GM12878 (cell line): ENCODE results near the gene SLAMF1. TPM values are rescaled to one million over a fixed set of nuclear protein-coding genes. Genes with fewer than 3 reads are reported as not detected.

ENCODE experiments used
- ATAC-seq: fragments of 200-7000 bp; cut with Tn5 transposase; 3 replicates; pipeline ENCODE4 v1.9.1; 2020; ENCODE audit warnings: mild to moderate bottlenecking, moderate library complexity
- BruUV-seq: library from RNA; stranded (reverse); fragments of 400-500 nt; replicated peaks from 2 replicates; lab custom pipeline; 2021; lab: Mats Ljungman, UMichigan
- CTCF ChIA-PET: fragments of 300-600 bp; sonication (Branson Sonifier 250); formaldehyde crosslinking; extraction: SDS; loops from one replicate; lab custom pipeline; 2021; ENCODE audit warnings: inconsistent platforms; lab: Yijun Ruan, JAX
- POLR2A ChIA-PET: fragments of 350-600 bp; formaldehyde crosslinking; extraction: SDS; loops from one replicate; lab custom pipeline; 2021; ENCODE audit warnings: inconsistent platforms; lab: Charles Lee
- RAD21 ChIA-PET: fragments of 300-600 bp; sonication (Branson Sonifier 250); formaldehyde crosslinking; loops from one replicate; lab custom pipeline; 2023; ENCODE audit warnings: antibody characterized with exemption; ENCODE audit not compliant: unreplicated experiment; lab: Charles Lee
- SMC1A ChIA-PET: fragments of 300-600 bp; sonication (Branson Sonifier 250); formaldehyde crosslinking; loops from one replicate; lab custom pipeline; 2023; ENCODE audit not compliant: unreplicated experiment, uncharacterized antibody; lab: Charles Lee
- DNase-seq: peaks from one replicate; pipeline ENCODE4 v3.0.0-alpha.2; 2011; ENCODE audit warnings: low read depth, low spot score
- FAIRE-seq: peaks from 3 replicates; lab custom pipeline; 2011; peaks lifted over from hg19 to GRCh38; lab: Jason Lieb, UNC
- H2AFZ ChIP-seq: 2 replicates; pipeline ENCODE4 v1.6.0; 2011; ENCODE audit warnings: low read depth, low read length, control low read depth; ENCODE audit not compliant: control insufficient read depth
- H3K27ac ChIP-seq: 2 replicates; pipeline ENCODE4 v1.5.1; 2011; ENCODE audit warnings: control low read depth; ENCODE audit not compliant: control insufficient read depth, insufficient read depth
- H3K27me3 ChIP-seq, 2 experiments: replicated peaks in 1 of 2; 2 replicates each; pipeline versions ENCODE4 v1.6.0 to v1.6.1; 2011; ENCODE audit warnings: low read length in 1 of 2; ENCODE audit not compliant: control insufficient read depth in 2 of 2, insufficient read depth in 2 of 2
- H3K36me3 ChIP-seq, 2 experiments: 2 replicates each; pipeline ENCODE4 v1.5.1; 2011; ENCODE audit warnings: low read length in 1 of 2; ENCODE audit not compliant: control insufficient read depth in 2 of 2, insufficient read depth in 2 of 2
- H3K4me1 ChIP-seq: 2 replicates; pipeline ENCODE4 v1.6.1; 2011; ENCODE audit warnings: mild to moderate bottlenecking, low read length, moderate library complexity, mixed read lengths; ENCODE audit not compliant: control insufficient read depth, insufficient read depth
- H3K4me2 ChIP-seq: 2 replicates; pipeline ENCODE4 v1.6.0; 2011; ENCODE audit warnings: control low read depth; ENCODE audit not compliant: control insufficient read depth, insufficient read depth
- H3K4me3 ChIP-seq: fragments of 200-600 bp; sonication (generic); 2 replicates; pipeline ENCODE4 v1.5.1; 2016
- H3K79me2 ChIP-seq: 2 replicates; pipeline ENCODE4 v1.6.0; 2011; ENCODE audit warnings: low read length; ENCODE audit not compliant: control insufficient read depth, insufficient read depth
- H3K9ac ChIP-seq: 2 replicates; pipeline ENCODE4 v1.8.0; 2011; ENCODE audit warnings: low read length, control low read depth, mixed read lengths; ENCODE audit not compliant: control insufficient read depth, insufficient read depth
- H3K9me3 ChIP-seq: replicated peaks from 3 replicates; pipeline ENCODE4 v1.5.1; 2011; ENCODE audit warnings: mild to moderate bottlenecking, low read length; ENCODE audit not compliant: control insufficient read depth, insufficient read depth
- H4K20me1 ChIP-seq: 2 replicates; pipeline ENCODE4 v1.6.0; 2011; ENCODE audit not compliant: control insufficient read depth, insufficient read depth
- BCLAF1 ChIP-seq: fragments of 450-650 bp; IDR thresholded peaks from 2 replicates; pipeline ENCODE4 v1.6.1; 2017; ENCODE audit warnings: antibody characterized with exemption, mild to moderate bottlenecking, moderate library complexity
- CREB1 ChIP-seq: IDR thresholded peaks from 2 replicates; pipeline ENCODE4 v1.6.1; 2012; ENCODE audit warnings: low read depth, mild to moderate bottlenecking, inconsistent platforms
- CREM ChIP-seq: IDR thresholded peaks from 2 replicates; pipeline ENCODE4 v1.6.1; 2014; ENCODE audit warnings: antibody characterized with exemption, low read depth
- FOXM1 ChIP-seq: IDR thresholded peaks from 2 replicates; pipeline ENCODE4 v1.6.1; 2012; ENCODE audit warnings: low read depth, mild to moderate bottlenecking, inconsistent platforms, low read length, moderate library complexity
- MLLT1 ChIP-seq: fragments of 450-650 bp; IDR thresholded peaks from 2 replicates; pipeline ENCODE4 v1.6.1; 2016; ENCODE audit warnings: mild to moderate bottlenecking
- MYB ChIP-seq: fragments of 150-350 bp; IDR thresholded peaks from 2 replicates; pipeline ENCODE4 v1.6.1; 2014; ENCODE audit warnings: mild to moderate bottlenecking, low read depth, low read length, borderline replicate concordance
- RUNX3 ChIP-seq: IDR thresholded peaks from 2 replicates; pipeline ENCODE4 v1.6.1; 2012; ENCODE audit warnings: low read length, inconsistent platforms
- SIX5 ChIP-seq: IDR thresholded peaks from 2 replicates; pipeline ENCODE4 v1.6.1; 2011; ENCODE audit warnings: mild to moderate bottlenecking, low read depth, low read length, moderate library complexity; ENCODE audit not compliant: severe bottlenecking
- USF1 ChIP-seq: IDR thresholded peaks from 2 replicates; pipeline ENCODE4 v1.6.1; 2011; ENCODE audit warnings: borderline replicate concordance, low read depth, mild to moderate bottlenecking, moderate library complexity, mixed read lengths, low read length; ENCODE audit not compliant: insufficient read depth; ENCODE audit errors: extremely low read length
- WRNIP1 ChIP-seq: IDR thresholded peaks from 2 replicates; pipeline ENCODE4 v1.6.1; 2011; ENCODE audit warnings: low read depth, low read length, improper control_type of control experiment, borderline replicate concordance
- WGBS: methylation state at CpG from one replicate; pipeline ENCODE4 v1.1.6; 2016; ENCODE audit warnings: low lambda C conversion rate; ENCODE audit not compliant: insufficient replicate concordance, insufficient coverage; ENCODE audit errors: missing lambda C conversion rate; 5-methylcytosine and 5-hydroxymethylcytosine counted together
- in situ Hi-C: fragments of 300-500 bp; cut with MboI; formaldehyde crosslinking; loops from 9 replicates; pipeline ENCODE4 v1.14.3; 2018; ENCODE audit warnings: mixed read lengths
- intact Hi-C: fragments of 100-400 bp; cut with micrococcal nuclease; formaldehyde crosslinking; loops from one replicate; pipeline ENCODE4 v1.14.2; 2022; ENCODE audit not compliant: unreplicated experiment
- polyA plus RNA-seq, 11 experiments: library from polyadenylated mRNA; depleted of rRNA in 4 of 11; unstranded in 6 of 11; stranded (reverse) in 5 of 11; fragments of >200 nt; fragmentation: Nextera tagmentation in 4 of 11; fragmentation: Illumina TruSeq in 1 of 11; extraction: Ambion mirVana in 4 of 11; extraction: Trizol in 1 of 11; gene quantifications; 1 replicate in 1 of 11; 2 replicates in 10 of 11; pipeline versions ENCODE4 v1.2.1 to v1.2.3, GENCODE V29; 2011 to 2016; ENCODE audit warnings: inconsistent platforms in 2 of 11, missing spikeins in 2 of 11, low read depth in 1 of 11
- total RNA-seq, 4 experiments: library from RNA; depleted of rRNA in 3 of 4; stranded (reverse); fragments of >200 nt in 3 of 4; fragmentation: Illumina TruSeq in 1 of 4; extraction: Trizol in 1 of 4; gene quantifications; 2 replicates each; pipeline versions ENCODE4 v1.2.1 to v1.2.3, GENCODE V29; 2013 to 2021

Gene SLAMF1
- total and polyA plus RNA-seq, 10 of the 15 experiments (the other 5 are each of a cell fraction or from before 2014, with no cell fraction given): 87.3 to 260 (median 131) TPM

- ATAC-seq: peak; percentile 12; the same call in 2 of the 3 replicates
Observed at GRCh38 chr1:160646180-160646579, 664 bp downstream of the SLAMF1 start.

More at GRCh38 chr1:160646180-160646579, 664 bp downstream of the SLAMF1 start:
- no peaks in the 10 kb centered on the region for H3K27me3 ChIP-seq
- DNase-seq: no peak
- peaks cover 13% of the 10 kb centered on the region for H3K4me1 ChIP-seq
- RAD21 ChIA-PET: interaction anchor here (0.5 to 10.9 kb wide), 21 partner anchors 18 to 405 kb away, joined by 3 to 194 read pairs (median 5); partner anchors contain the start of genes CD48 and SLAMF7
- H3K36me3 ChIP-seq: peaks cover 0 to 15% of the 10 kb centered on the region in 2 experiments; a peak in 2 of 4 replicates
- 0% methylated on average over 1 of the region's 1 CpG for WGBS
- H2AFZ ChIP-seq: no peak overlapping the region
- POLR2A ChIA-PET: interaction anchor here (0.6 to 7.6 kb wide), 24 partner anchors 8 to 757 kb away, joined by 3 to 68 read pairs (median 6); partner anchors contain the start of gene CD48
- CTCF ChIA-PET: interaction anchor here (0.6 to 3.7 kb wide), 17 partner anchors 15 to 1638 kb away, joined by 3 to 50 read pairs (median 4); partner anchors contain the start of gene CD48
- TF ChIP-seq USF1 (no peak), SIX5 (no peak), MLLT1 (peak; percentile 98; the same call in 1 of the 2 replicates), BCLAF1 (no peak), MYB (0 out of 2 replicates have a peak, but pooled peaks have one; percentile 5), FOXM1 (peak; percentile 15; the same call in 1 of the 2 replicates), WRNIP1 (peak; percentile 21; the same call in 1 of the 2 replicates), RUNX3 (peak; percentile 16; the same call in 1 of the 2 replicates), CREM (0 out of 2 replicates have a peak, but pooled peaks have one; percentile 9), CREB1 (peak; percentile 46; the same call in 1 of the 2 replicates)
- TF ChIP-seq, all 136 proteins: peak for 7
- Histone ChIP-seq H3K27ac (peak overlapping the region; percentile 95), H3K9ac (peak overlapping the region; percentile 99), H4K20me1 (no peaks in the 10 kb centered on the region), H3K9me3 (no peaks in the 10 kb centered on the region; the same call in 2 of the 3 replicates), H3K4me3 (peak overlapping the region; percentile 95), H3K79me2 (peaks cover 100% of the 10 kb centered on the region), H3K4me2 (peak overlapping the region; percentile 96)
- SMC1A ChIA-PET: interaction anchor here (0.6 to 12.3 kb wide), 22 partner anchors 9 to 217 kb away, joined by 3 to 259 read pairs (median 5); partner anchors contain the start of genes CD48 and SLAMF7
- in situ Hi-C loops: no loop called here
- BruUV-seq: TSS peak; percentile 60
- FAIRE-seq: no peak
- intact Hi-C loops: loop anchor here (2.0 to 5.0 kb wide), 3 partner anchors 19 to 61 kb away; no protein-coding TSS in a partner anchor
